Spleen (tissue), 11 donors: ENCODE data around the gene ROMO1. TPM values are rescaled to one million over a fixed set of nuclear protein-coding genes. Genes with fewer than 3 reads are reported as not detected.

ENCODE experiments used
- DNase-seq: peaks from one replicate; pipeline ENCODE4 v3.0.0-alpha.2; 2020
- H3K27ac ChIP-seq, 8 donors: fragments of 200-600 bp; sonication (generic) in 7 of 8; 1 replicate in 4 of 8; 2 replicates in 4 of 8; pipeline versions ENCODE4 v1.5.0 to v1.8.0; 2016 to 2021; ENCODE audit warnings: inconsistent platforms in 4 of 8, mild to moderate bottlenecking in 4 of 8, moderate library complexity in 1 of 8
- H3K27me3 ChIP-seq, 7 donors: fragments of 200-600 bp; sonication (generic) in 6 of 7; replicated peaks in 1 of 7; 1 replicate in 4 of 7; 2 replicates in 3 of 7; pipeline versions ENCODE4 v1.5.0 to v1.8.0; 2016 to 2021; ENCODE audit warnings: inconsistent platforms in 3 of 7, mild to moderate bottlenecking in 1 of 7
- H3K36me3 ChIP-seq, 6 donors: fragments of 200-600 bp; sonication (generic) in 5 of 6; 1 replicate in 4 of 6; 2 replicates in 2 of 6; pipeline versions ENCODE4 v1.5.0 to v1.8.0; 2016 to 2021; ENCODE audit warnings: inconsistent platforms in 2 of 6
- H3K4me1 ChIP-seq, 6 donors: fragments of 200-600 bp; sonication (generic) in 5 of 6; 1 replicate in 3 of 6; 2 replicates in 3 of 6; pipeline versions ENCODE4 v1.5.0 to v1.8.0; 2016 to 2021; ENCODE audit warnings: inconsistent platforms in 3 of 6
- H3K4me3 ChIP-seq, 8 donors: fragments of 200-600 bp; sonication (generic) in 7 of 8; 1 replicate in 4 of 8; 2 replicates in 4 of 8; pipeline versions ENCODE4 v1.5.0 to v1.8.0; 2016 to 2021; ENCODE audit warnings: inconsistent platforms in 4 of 8, mild to moderate bottlenecking in 4 of 8, moderate library complexity in 2 of 8
- H3K9me3 ChIP-seq, 8 donors: fragments of 200-600 bp; sonication (generic) in 7 of 8; 1 replicate in 4 of 8; 2 replicates in 4 of 8; pipeline versions ENCODE4 v1.5.0 to v1.8.0; 2016 to 2021; ENCODE audit warnings: inconsistent platforms in 4 of 8
- POLR2A ChIP-seq, 3 donors: fragments of 450-650 bp; IDR thresholded peaks; one replicate each; pipeline ENCODE4 v1.5.1; 2017; ENCODE audit warnings: antibody characterized with exemption in 3 of 3, mild to moderate bottlenecking in 1 of 3
- POLR2AphosphoS5 ChIP-seq, 3 donors: sonication (generic); formaldehyde crosslinking; IDR thresholded peaks; one replicate each; pipeline ENCODE4 v1.5.1; 2017; ENCODE audit warnings: antibody characterized with exemption in 3 of 3
- WGBS, 5 donors: extraction: QIAGEN DNeasy Blood & Tissue Kit in 3 of 5; methylation state at CpG; one replicate each; pipeline versions ENCODE4 v1.1.5 to v1.1.7; 2013 to 2018; 5-methylcytosine and 5-hydroxymethylcytosine counted together
- intact Hi-C: fragments of 100-400 bp; cut with DNase I; formaldehyde crosslinking; loops from one replicate; pipeline ENCODE4 v1.15.0; 2023; ENCODE audit warnings: low total_unique reads
- polyA plus RNA-seq, 3 donors: library from polyadenylated mRNA; stranded (reverse); fragments of 200-250 nt; gene quantifications; one replicate each; pipeline ENCODE4 v1.2.1, GENCODE V29; 2013
- total RNA-seq, 7 donors: library from RNA; depleted of rRNA in 3 of 7; stranded (reverse); fragments of >200 nt in 3 of 7; fragmentation: NEBNext Ultra II Directional in 4 of 7; extraction: Animal tissue kit (Norgen Biotek cat#: 25700) in 4 of 7; gene quantifications; one replicate each; pipeline versions ENCODE4 v1.1.0 to v1.2.1, GENCODE V29; 2016 to 2021
- TF ChIP-seq, protein P1 (sequence below), 11 experiments: fragments of 200-600 bp in 7 of 11; fragments of 450-650 bp in 4 of 11; sonication (generic) in 4 of 11; IDR thresholded peaks in 8 of 11; conservative IDR thresholded peaks in 3 of 11; 1 replicate in 7 of 11; 2 replicates in 4 of 11; pipeline versions ENCODE4 v1.4.0 to v1.8.0; 2016 to 2021; ENCODE audit warnings: antibody characterized with exemption in 11 of 11, inconsistent platforms in 4 of 11, mild to moderate bottlenecking in 1 of 11
- donor health status: healthy with polysubstance abuse.
- donor health status: DM: no; HTN: no; CAD: no; lungs with moderate emphysema.
- donor health status: DM: no; HTN: no; CAD: no.
- donor health status: Bipolar disorder and iron deficiency.
- donor health status: healthy.
- donor health status: DM: no; HTN: no; CAD: no.
- donor health status: DM: yes; HTN: yes; CAD: no.

The ROMO1 gene
- total and polyA plus RNA-seq, 10 donors, result 66.2 to 372 (median 118) TPM

DNA sequence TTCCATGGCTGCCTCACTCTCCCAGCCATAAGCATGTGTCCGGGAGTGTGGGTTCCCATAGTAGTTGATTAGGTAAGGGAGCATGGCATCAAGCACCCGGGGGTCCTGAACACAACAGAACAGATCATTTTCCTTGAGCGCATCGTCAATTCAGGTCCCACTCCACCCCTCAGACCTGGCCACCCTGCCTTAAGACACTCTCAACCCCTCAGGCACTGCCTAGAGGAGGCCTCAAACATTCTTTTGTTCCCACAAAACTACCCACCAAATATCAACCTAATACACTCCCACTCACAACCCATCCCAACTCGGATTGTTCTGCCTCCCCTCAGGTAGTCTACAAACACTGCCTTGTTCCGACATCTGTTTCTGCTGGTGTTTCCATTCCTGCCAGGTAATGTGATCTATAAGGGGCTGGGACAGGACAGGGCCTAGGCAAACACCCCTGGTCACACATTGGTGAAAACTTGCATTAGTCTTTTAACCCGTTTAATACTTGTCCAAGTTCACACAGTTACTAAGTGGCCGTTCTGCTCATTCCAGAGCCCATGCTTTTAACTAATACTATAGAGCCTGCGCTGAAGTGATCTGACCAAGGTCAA is 1.4 kb upstream of the ROMO1 start:
- WGBS, 5 donors, result 78 to 90% (median 82%) methylated on average over 9 of the region's 9 CpGs
- intact Hi-C loops, result no loop called here
- no peaks in the 10 kb centered on the region for H3K27me3 ChIP-seq
- TF ChIP-seq POLR2AphosphoS5 (IDR thresholded peaks at IDR 0.05) (no peak), POLR2A (IDR thresholded peaks at IDR 0.05) (no peak)
- TF ChIP-seq, protein P1, sequence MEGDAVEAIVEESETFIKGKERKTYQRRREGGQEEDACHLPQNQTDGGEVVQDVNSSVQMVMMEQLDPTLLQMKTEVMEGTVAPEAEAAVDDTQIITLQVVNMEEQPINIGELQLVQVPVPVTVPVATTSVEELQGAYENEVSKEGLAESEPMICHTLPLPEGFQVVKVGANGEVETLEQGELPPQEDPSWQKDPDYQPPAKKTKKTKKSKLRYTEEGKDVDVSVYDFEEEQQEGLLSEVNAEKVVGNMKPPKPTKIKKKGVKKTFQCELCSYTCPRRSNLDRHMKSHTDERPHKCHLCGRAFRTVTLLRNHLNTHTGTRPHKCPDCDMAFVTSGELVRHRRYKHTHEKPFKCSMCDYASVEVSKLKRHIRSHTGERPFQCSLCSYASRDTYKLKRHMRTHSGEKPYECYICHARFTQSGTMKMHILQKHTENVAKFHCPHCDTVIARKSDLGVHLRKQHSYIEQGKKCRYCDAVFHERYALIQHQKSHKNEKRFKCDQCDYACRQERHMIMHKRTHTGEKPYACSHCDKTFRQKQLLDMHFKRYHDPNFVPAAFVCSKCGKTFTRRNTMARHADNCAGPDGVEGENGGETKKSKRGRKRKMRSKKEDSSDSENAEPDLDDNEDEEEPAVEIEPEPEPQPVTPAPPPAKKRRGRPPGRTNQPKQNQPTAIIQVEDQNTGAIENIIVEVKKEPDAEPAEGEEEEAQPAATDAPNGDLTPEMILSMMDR (IDR thresholded peaks at IDR 0.05 in 8 of 11, conservative IDR thresholded peaks at IDR 0.05 in 3 of 11), result no peak
- H3K27ac ChIP-seq, result peak overlapping the region in 3 of 8 donors; percentile 90 to 95 (median 92)
- peak overlapping the region in 7 of 8 donors; percentile 74 to 96 (median 93) for H3K4me3 ChIP-seq
- no peaks in the 10 kb centered on the region for H3K9me3 ChIP-seq
- peaks cover 12 to 61% (median 36%) of the 10 kb centered on the region in 6 donors for H3K4me1 ChIP-seq
- no peak for DNase-seq
- peaks cover 0 to 67% (median 43%) of the 10 kb centered on the region in 6 donors for H3K36me3 ChIP-seq

DNA sequence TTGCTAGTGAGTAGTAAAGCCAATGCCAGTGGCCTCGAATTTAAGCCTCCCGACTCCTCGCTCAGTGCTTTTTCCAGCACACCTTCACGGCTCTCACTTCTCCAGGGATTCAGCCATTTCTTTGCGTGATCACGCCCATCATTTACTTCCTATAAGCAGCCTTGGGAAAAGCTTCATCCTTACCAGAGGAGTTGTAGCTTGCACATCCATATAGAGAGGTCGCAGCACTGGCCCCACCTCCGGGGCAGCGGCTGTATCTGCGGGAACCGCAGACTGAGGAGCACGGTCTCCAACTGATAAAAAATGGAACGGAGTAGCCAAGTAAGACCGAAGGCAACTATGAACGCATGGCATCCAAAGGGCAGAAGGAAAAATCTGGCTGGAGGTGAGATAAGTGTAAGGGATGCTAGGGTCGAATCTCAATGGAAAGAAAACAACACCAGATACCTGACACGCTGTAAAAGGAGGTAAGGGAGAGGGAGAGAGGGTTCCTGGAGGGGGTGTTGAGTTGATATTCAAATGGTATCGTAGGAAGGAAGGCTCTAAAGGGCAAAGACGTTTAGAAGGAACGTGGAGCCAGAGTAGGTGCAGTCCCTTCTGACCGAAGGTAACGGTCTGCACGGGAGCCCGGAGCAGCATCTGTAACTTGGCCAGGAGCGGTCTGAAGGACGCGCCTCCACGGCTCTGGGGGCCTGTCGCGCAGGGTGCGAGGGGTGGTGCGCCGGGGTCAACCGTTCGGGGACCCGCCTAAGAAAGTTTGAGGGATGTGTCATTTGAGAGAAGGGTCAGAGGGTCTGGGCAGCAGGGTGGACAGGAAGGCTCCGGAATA is 693 bp upstream of the ROMO1 start:
- 7 to 11% (median 9%) methylated on average over 36 to 37 of the region's 37 CpGs for WGBS, 5 donors
- Histone ChIP-seq H3K4me3 (peak overlapping the region; percentile 74 to 97 (median 94)), H3K4me1 (peaks cover 12 to 68% (median 37%) of the 10 kb centered on the region in 6 donors), H3K9me3 (no peaks in the 10 kb centered on the region), H3K27me3 (no peaks in the 10 kb centered on the region), H3K36me3 (peaks cover 0 to 67% (median 43%) of the 10 kb centered on the region in 6 donors), H3K27ac (peak overlapping the region; percentile 89 to 95 (median 92))
- intact Hi-C loops, result no loop called here
- TF ChIP-seq POLR2AphosphoS5 (IDR thresholded peaks at IDR 0.05) (no peak), POLR2A (IDR thresholded peaks at IDR 0.05) (no peak)
- TF ChIP-seq, protein P1 (IDR thresholded peaks at IDR 0.05 in 8 of 11, conservative IDR thresholded peaks at IDR 0.05 in 3 of 11), result peak in 1 of 11 experiments; percentile 3
- no peak for DNase-seq

DNA sequence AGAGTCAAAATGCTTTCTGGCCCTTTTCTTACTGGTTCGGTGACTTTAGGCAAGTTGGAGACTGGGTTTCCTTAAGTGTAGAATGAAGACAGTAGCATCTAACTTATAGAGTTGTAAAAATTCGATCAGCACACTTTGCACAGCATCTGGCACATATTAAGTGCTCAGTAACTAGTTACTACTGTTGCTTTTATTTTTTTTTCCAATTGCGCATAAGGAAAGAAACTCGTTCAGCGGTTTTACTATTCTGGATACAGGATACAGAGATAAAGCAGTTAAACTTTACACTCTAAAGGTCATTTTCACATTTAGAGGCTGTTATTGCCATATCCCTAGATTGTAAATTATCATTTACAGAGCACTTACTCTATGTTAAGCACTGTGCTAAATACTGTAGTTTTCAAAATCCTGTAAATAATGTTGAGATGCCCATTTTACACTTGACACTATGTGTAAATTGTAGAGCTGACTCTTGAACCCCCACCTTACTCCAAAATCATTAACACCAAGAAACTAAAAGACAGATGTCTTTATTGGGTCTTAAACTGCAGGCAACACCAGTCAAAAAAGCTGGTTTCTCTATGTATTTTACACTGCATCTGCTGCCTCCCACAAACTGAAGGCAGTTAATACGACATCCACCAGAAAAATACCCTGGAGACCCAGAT is 886 bp downstream of the ROMO1 start:
- TF ChIP-seq POLR2A (IDR thresholded peaks at IDR 0.05) (no peak), POLR2AphosphoS5 (IDR thresholded peaks at IDR 0.05) (no peak)
- TF ChIP-seq, protein P1 (IDR thresholded peaks at IDR 0.05 in 8 of 11, conservative IDR thresholded peaks at IDR 0.05 in 3 of 11), result no peak
- no peak for DNase-seq
- no peaks in the 10 kb centered on the region for H3K9me3 ChIP-seq
- peak overlapping the region; percentile 89 to 95 (median 92) for H3K27ac ChIP-seq
- H3K4me1 ChIP-seq, result peaks cover 12 to 83% (median 48%) of the 10 kb centered on the region in 6 donors
- H3K4me3 ChIP-seq, result peak overlapping the region; percentile 74 to 97 (median 94)
- H3K36me3 ChIP-seq, result peaks cover 4 to 67% (median 45%) of the 10 kb centered on the region in 6 donors
- 23 to 33% (median 29%) methylated on average over 6 of the region's 6 CpGs for WGBS, 5 donors
- intact Hi-C loops, result no loop called here
- no peaks in the 10 kb centered on the region for H3K27me3 ChIP-seq
